Measurements from ENCODE around the gene EXOC2.
"Not testable (repeated sequence)": the region's sequence is repeated elsewhere in the genome, so short reads cannot be mapped to it uniquely, and the experiment has no call there.

The EXOC2 gene

GRCh38 chr6:571892-572291, 121.0 kb downstream of the EXOC2 start:
- no peak for DNase-seq (ENCODE audit: low spot score)
- in situ Hi-C loops (cut with MboI; ENCODE audit: low sequenced_read_pairs, unreplicated experiment), result no loop called here
- no peak for TF ChIP-seq CTCF (IDR thresholded peaks at IDR 0.05; ENCODE audit: borderline replicate concordance, control extremely low read depth, extremely low read depth, insufficient read depth, missing control alignments)

DNA sequence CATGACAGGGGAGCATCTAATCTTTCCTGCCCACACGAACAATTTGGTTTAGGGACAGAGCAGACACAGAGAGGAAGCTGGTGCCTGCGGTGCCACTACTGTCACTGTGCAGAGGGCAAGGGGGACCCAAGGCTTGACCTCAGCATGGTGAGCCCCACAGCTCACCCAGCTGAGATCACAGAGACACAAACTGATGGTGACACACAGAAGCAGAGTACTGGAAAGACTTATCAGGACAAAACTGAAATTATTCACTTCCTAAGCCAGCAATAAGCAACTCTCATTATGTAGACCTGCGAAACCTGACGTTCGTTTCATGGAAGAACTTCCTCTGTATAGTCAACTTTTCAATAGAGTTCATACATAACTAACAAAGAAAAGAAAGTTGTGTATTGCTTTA, 122.1 kb downstream of the EXOC2 start:
- DNase-seq (ENCODE audit: low spot score), result no peak
- in situ Hi-C loops (cut with MboI; ENCODE audit: low sequenced_read_pairs, unreplicated experiment), result no loop called here
- TF ChIP-seq CTCF (IDR thresholded peaks at IDR 0.05; ENCODE audit: borderline replicate concordance, control extremely low read depth, extremely low read depth, insufficient read depth, missing control alignments), result no peak

GRCh38 chr6:568954-569523, 123.9 kb downstream of the EXOC2 start:
- no peak for TF ChIP-seq CTCF (IDR thresholded peaks at IDR 0.05; ENCODE audit: borderline replicate concordance, control extremely low read depth, extremely low read depth, insufficient read depth, missing control alignments)
- peak; percentile 49 for DNase-seq (ENCODE audit: low spot score)

DNA sequence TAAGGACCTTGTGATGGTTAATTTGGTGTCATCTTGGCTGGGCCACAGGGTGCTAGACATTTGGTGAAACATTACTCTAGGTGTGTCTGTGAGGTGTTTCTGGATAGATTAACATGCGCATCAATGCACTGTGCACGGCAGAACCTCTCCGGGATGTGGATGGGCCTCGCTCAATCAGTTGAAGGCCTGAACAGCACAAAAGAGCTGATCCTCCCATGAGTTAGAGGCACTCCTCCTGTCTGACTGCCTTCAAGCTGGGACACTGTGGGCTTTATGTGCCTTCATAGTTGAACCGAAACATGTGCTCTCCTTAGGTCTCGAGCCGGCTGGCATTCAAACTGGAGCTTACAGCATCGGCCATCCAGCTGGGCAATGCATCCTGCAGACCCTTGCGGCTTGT, 124.9 kb downstream of the EXOC2 start:
- TF ChIP-seq CTCF (IDR thresholded peaks at IDR 0.05; ENCODE audit: borderline replicate concordance, control extremely low read depth, extremely low read depth, insufficient read depth, missing control alignments), result no peak
- in situ Hi-C loops (cut with MboI; ENCODE audit: low sequenced_read_pairs, unreplicated experiment), result no loop called here
- no peak for DNase-seq (ENCODE audit: low spot score)

More at GRCh38 chr6:568954-569523, 123.9 kb downstream of the EXOC2 start:
- in situ Hi-C loops (cut with MboI; ENCODE audit: low sequenced_read_pairs, unreplicated experiment), result no loop called here

DNA sequence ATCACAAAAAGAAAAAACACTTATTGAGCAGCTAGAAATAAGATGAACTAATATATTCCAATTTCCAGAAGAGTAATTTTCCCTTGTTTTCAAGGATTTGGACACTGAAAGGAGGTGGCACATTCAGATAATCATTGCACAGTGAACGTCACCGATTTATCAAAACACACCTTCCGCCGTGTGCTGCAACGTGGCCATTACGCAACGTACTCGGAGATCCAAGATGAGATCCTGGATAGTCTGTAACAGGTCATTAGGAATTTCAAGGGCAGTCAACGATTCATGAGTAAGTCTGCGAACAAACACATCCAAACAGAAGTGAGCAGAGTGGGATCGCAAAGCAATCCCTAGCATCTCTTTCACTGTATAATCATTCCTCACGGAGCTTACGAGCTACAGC, 129.1 kb downstream of the EXOC2 start:
- DNase-seq (ENCODE audit: low spot score), result no peak
- in situ Hi-C loops (cut with MboI; ENCODE audit: low sequenced_read_pairs, unreplicated experiment), result no loop called here
- TF ChIP-seq CTCF (IDR thresholded peaks at IDR 0.05; ENCODE audit: borderline replicate concordance, control extremely low read depth, extremely low read depth, insufficient read depth, missing control alignments), result no peak

DNA sequence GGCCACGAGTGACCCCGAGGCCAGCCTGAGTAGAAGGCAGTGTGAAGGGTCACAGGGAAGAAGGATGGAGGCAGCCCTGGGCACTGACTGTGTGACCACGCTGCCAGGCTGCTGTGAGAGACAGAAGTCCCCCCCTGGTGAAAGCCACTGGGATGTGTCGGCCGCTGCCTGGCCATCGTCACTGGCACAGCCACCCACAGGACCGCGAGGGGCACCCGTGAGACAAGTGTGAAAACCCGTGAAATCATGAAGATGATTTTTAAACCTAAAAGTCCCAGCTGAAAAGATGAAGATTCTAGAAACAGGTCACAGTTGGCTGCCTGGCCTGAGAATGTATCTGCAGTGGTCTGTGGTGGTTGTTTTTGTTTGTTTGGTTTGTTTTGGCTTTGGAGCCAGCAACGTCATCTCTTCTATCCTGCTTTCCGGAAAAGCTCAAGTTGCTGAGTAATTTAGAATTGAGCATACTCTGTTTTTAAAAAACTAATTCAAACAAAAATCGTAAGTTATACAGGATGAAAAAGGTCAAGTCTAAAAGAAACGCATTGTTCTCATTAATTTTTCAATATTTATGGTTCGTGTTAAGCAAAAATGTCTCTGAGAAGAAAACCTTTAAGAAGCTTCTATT, 130.8 kb downstream of the EXOC2 start:
- TF ChIP-seq CTCF (IDR thresholded peaks at IDR 0.05; ENCODE audit: borderline replicate concordance, control extremely low read depth, extremely low read depth, insufficient read depth, missing control alignments), result no peak
- no peak for DNase-seq (ENCODE audit: low spot score)
- in situ Hi-C loops (cut with MboI; ENCODE audit: low sequenced_read_pairs, unreplicated experiment), result no loop called here

DNA sequence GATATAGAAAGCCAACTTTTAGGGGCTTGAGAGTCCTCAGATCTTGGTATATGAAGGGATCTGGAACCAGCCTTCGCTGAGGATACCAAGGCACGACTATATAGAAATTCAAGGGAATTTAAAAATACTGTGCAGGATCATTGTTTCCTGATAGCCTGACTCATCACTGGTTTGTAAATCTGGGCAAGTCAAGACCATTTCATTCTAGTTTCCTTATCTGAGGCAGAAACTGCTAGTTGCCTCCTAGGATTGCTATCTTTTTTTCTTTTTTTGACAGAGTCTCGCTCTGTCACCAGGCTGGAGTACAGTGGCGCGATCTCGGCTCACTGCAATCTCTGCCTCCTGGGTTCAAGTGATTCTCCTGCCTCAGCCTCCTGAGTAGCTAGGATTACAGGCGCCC, 131.6 kb downstream of the EXOC2 start:
- DNase-seq (ENCODE audit: low spot score); in situ Hi-C loops (cut with MboI; ENCODE audit: low sequenced_read_pairs, unreplicated experiment): not testable (repeated sequence)

All from GM13976 (cell line).